ENCODE measurements around the gene PUSL1.

GRCh38 chr1:1294250-1294890, 14.0 kb upstream of the PUSL1 start:
- TF ChIP-seq SPI1 (IDR thresholded peaks at IDR 0.05; ENCODE audit: borderline replicate concordance, low read depth), result no peak
- TF ChIP-seq, protein P1, sequence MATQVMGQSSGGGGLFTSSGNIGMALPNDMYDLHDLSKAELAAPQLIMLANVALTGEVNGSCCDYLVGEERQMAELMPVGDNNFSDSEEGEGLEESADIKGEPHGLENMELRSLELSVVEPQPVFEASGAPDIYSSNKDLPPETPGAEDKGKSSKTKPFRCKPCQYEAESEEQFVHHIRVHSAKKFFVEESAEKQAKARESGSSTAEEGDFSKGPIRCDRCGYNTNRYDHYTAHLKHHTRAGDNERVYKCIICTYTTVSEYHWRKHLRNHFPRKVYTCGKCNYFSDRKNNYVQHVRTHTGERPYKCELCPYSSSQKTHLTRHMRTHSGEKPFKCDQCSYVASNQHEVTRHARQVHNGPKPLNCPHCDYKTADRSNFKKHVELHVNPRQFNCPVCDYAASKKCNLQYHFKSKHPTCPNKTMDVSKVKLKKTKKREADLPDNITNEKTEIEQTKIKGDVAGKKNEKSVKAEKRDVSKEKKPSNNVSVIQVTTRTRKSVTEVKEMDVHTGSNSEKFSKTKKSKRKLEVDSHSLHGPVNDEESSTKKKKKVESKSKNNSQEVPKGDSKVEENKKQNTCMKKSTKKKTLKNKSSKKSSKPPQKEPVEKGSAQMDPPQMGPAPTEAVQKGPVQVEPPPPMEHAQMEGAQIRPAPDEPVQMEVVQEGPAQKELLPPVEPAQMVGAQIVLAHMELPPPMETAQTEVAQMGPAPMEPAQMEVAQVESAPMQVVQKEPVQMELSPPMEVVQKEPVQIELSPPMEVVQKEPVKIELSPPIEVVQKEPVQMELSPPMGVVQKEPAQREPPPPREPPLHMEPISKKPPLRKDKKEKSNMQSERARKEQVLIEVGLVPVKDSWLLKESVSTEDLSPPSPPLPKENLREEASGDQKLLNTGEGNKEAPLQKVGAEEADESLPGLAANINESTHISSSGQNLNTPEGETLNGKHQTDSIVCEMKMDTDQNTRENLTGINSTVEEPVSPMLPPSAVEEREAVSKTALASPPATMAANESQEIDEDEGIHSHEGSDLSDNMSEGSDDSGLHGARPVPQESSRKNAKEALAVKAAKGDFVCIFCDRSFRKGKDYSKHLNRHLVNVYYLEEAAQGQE (IDR thresholded peaks at IDR 0.05; ENCODE audit: insufficient replicate concordance, low read depth), result no peak
